ENCODE measurements around the gene SRPK2.
"Not testable (repeated sequence)": the region's sequence is repeated elsewhere in the genome, so short reads cannot be mapped to it uniquely, and the experiment has no call there.

SRPK2 gene

GRCh38 chr7:105350906-105351305 is 37.8 kb downstream of the SRPK2 start:
- TF ChIP-seq, protein P1, sequence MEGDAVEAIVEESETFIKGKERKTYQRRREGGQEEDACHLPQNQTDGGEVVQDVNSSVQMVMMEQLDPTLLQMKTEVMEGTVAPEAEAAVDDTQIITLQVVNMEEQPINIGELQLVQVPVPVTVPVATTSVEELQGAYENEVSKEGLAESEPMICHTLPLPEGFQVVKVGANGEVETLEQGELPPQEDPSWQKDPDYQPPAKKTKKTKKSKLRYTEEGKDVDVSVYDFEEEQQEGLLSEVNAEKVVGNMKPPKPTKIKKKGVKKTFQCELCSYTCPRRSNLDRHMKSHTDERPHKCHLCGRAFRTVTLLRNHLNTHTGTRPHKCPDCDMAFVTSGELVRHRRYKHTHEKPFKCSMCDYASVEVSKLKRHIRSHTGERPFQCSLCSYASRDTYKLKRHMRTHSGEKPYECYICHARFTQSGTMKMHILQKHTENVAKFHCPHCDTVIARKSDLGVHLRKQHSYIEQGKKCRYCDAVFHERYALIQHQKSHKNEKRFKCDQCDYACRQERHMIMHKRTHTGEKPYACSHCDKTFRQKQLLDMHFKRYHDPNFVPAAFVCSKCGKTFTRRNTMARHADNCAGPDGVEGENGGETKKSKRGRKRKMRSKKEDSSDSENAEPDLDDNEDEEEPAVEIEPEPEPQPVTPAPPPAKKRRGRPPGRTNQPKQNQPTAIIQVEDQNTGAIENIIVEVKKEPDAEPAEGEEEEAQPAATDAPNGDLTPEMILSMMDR (IDR thresholded peaks at IDR 0.05): no peak
- H3K27ac ChIP-seq: peak overlapping the region; percentile 93
- H3K4me1 ChIP-seq (ENCODE audit: control insufficient read depth in 1 of 2, insufficient read depth in 1 of 2, low read depth in 1 of 2, low read length in 1 of 2): peaks cover 76 to 85% of the 10 kb centered on the region in 2 experiments

DNA sequence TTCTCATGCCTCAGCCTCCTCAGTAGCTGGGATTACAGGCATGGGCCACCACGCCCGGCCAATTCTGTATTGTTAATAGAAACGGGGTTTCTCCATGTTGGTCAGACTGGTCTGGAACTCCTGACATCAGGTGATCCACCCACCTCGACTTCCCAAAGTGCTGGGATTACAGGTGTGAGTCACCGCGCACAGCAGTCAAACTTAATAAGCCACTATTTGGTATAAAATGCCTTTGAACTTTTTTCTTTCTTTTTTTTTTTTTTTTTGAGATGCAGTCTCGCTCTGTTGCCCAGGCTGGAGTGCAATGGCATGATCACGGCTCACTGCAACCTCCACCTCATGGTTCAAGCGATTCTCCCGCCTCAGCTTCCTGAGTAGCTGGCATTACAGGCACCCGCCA is 40.5 kb downstream of the SRPK2 start:
- Histone ChIP-seq H3K4me1 (ENCODE audit: control insufficient read depth in 1 of 2, insufficient read depth in 1 of 2, low read depth in 1 of 2, low read length in 1 of 2) (peaks cover 80 to 94% of the 10 kb centered on the region in 2 experiments), H3K27ac (peak overlapping the region; percentile 96)
- H3K36me3 ChIP-seq; H3K9me3 ChIP-seq; H3K27me3 ChIP-seq; H3K4me3 ChIP-seq (ENCODE audit: low read depth in 1 of 2, low read length in 1 of 2): not testable (repeated sequence)

More at GRCh38 chr7:105350906-105351305, 37.8 kb downstream of the SRPK2 start:
- Histone ChIP-seq H3K27me3 (no peaks in the 10 kb centered on the region), H3K4me3 (ENCODE audit: low read depth in 1 of 2, low read length in 1 of 2) (peak overlapping the region; percentile 47 to 48), H3K9me3 (no peaks in the 10 kb centered on the region), H3K36me3 (no peaks in the 10 kb centered on the region)

DNA sequence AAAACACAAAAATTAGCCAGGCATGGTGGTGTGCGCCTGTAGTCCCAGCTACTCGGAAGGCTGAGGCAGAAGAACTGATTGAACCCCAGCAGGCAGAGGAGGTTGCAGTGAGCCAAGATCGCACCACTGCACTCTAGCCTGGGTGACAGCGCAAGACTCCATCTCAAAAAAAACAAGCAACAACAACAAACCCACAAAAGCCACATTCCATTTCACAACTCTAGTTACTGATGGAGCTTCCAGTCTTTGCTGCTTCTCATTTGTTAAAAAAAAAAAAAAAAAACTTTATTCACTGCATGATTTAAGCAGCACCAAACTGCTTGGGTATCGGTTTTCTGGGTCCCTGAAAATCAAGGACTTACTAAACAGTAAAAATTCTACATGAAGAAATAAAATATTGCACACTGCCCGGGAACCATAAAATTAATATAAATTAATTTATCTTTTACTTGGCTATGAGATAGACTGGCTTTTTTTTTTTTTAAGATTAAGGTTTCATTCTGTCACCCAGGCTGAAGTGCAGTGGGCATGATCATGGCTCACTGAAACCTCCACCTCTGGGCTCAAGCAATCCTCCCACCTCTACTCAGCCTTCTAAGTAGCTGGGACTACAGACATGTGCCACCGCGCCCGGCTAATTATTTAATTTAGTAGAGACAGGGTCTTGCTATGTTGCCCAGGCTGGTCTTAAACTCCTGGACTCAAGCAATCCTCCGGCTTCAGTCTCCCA is 42.0 kb downstream of the SRPK2 start:
- Histone ChIP-seq H3K27me3 (no peaks in the 10 kb centered on the region), H3K36me3 (no peaks in the 10 kb centered on the region), H3K4me3 (ENCODE audit: low read depth in 1 of 2, low read length in 1 of 2) (peak overlapping the region; percentile 42 to 55), H3K4me1 (ENCODE audit: control insufficient read depth in 1 of 2, insufficient read depth in 1 of 2, low read depth in 1 of 2, low read length in 1 of 2) (peaks cover 66 to 81% of the 10 kb centered on the region in 2 experiments), H3K9me3 (no peaks in the 10 kb centered on the region), H3K27ac (peak overlapping the region; percentile 96)
- TF ChIP-seq, protein P1 (IDR thresholded peaks at IDR 0.05): no peak

DNA sequence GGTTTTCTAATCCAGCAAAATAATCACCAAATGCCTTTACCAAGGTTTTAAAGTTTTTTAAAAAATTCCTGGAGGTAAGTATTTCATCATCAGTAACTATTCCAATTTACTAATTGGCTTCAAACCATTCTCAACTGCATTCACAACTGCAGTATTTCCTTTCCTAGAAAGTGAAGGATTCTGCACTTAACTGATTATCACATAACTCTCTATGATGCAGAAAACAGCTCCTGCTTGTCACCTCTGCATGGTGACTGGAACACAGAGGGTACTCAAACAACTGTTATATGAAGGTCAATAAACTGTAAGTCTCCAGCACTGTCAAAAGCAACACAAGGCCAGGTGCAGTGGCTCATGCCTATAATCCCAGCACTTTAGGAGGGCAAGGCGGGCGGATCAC is 42.6 kb downstream of the SRPK2 start:
- peak overlapping the region; percentile 96 for H3K27ac ChIP-seq
- peaks cover 60 to 76% of the 10 kb centered on the region in 2 experiments for H3K4me1 ChIP-seq (ENCODE audit: control insufficient read depth in 1 of 2, insufficient read depth in 1 of 2, low read depth in 1 of 2, low read length in 1 of 2)
- H3K4me3 ChIP-seq (ENCODE audit: low read depth in 1 of 2, low read length in 1 of 2): peak overlapping the region; percentile 42 to 55
- no peaks in the 10 kb centered on the region for H3K9me3 ChIP-seq
- no peaks in the 10 kb centered on the region for H3K27me3 ChIP-seq
- H3K36me3 ChIP-seq: no peaks in the 10 kb centered on the region
- TF ChIP-seq, protein P1 (IDR thresholded peaks at IDR 0.05): no peak

GRCh38 chr7:105345725-105346124 is 43.0 kb downstream of the SRPK2 start:
- TF ChIP-seq, protein P1 (IDR thresholded peaks at IDR 0.05): no peak
- peak overlapping the region; percentile 42 to 55 for H3K4me3 ChIP-seq (ENCODE audit: low read depth in 1 of 2, low read length in 1 of 2)
- no peaks in the 10 kb centered on the region for H3K36me3 ChIP-seq
- no peaks in the 10 kb centered on the region for H3K27me3 ChIP-seq
- no peaks in the 10 kb centered on the region for H3K9me3 ChIP-seq
- H3K27ac ChIP-seq: peak overlapping the region; percentile 96
- peaks cover 56 to 72% of the 10 kb centered on the region in 2 experiments for H3K4me1 ChIP-seq (ENCODE audit: control insufficient read depth in 1 of 2, insufficient read depth in 1 of 2, low read depth in 1 of 2, low read length in 1 of 2)

DNA sequence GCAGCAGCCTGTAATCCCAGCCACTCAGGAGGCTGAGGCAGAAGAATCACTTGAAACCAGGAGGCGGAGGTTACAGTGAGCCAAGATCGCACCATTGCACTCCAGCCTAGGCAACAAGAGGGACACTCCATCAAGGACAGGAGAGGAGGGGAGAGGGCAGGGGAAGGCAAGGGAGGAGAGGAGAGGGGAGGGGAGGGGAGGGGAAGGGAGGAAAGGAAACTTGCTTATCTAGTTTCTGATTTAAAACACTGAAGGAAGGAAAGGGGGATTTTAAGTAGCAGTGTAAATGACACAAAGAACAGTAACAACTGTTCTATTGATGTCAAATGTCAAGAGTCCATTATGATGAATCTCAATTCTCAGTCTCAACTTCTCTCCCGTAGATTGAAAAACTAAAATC is 43.7 kb downstream of the SRPK2 start:
- TF ChIP-seq, protein P1 (IDR thresholded peaks at IDR 0.05): no peak
- Histone ChIP-seq H3K27me3 (no peaks in the 10 kb centered on the region), H3K27ac (peak overlapping the region; percentile 96), H3K9me3 (no peaks in the 10 kb centered on the region), H3K36me3 (no peaks in the 10 kb centered on the region), H3K4me1 (ENCODE audit: control insufficient read depth in 1 of 2, insufficient read depth in 1 of 2, low read depth in 1 of 2, low read length in 1 of 2) (peaks cover 50 to 65% of the 10 kb centered on the region in 2 experiments), H3K4me3 (ENCODE audit: low read depth in 1 of 2, low read length in 1 of 2) (peak overlapping the region; percentile 42 to 55)
